ENCODE data around the gene VGF. TPM values are rescaled to one million over a fixed set of nuclear protein-coding genes. Genes with fewer than 3 reads are reported as not detected.

The VGF gene
- 0.08 TPM in 1 of 2 replicates, not detected in the other for total RNA-seq

GRCh38 chr7:101165075-101165957 is at the start of gene VGF:
Gene VGF (minus strand): TSS chr7:101165569. CDS start chr7:101164843, 726 bp downstream.

GRCh38 chr7:101200862-101201599 is 35.7 kb upstream of the VGF start, which contains the start of gene MOGAT3:
Gene MOGAT3 (minus strand): TSS chr7:101201036. CDS start chr7:101200854, 182 bp downstream.

GRCh38 chr7:101180130-101180755 is 14.9 kb upstream of the VGF start, which contains the start of gene NAT16:
Gene NAT16 (minus strand): TSS chr7:101180293. CDS start chr7:101174807, 5,486 bp downstream.

GRCh38 chr7:101153969-101154692 is 11.2 kb downstream of the VGF start, which contains the start of gene AP1S1:
Gene AP1S1 (plus strand): TSS chr7:101154476. CDS start chr7:101154515, 39 bp downstream.

GRCh38 chr7:101126651-101127459 is 38.5 kb downstream of the VGF start, which contains the start of gene SERPINE1:
Gene SERPINE1 (plus strand): TSS chr7:101127104. CDS start chr7:101128394, 1,290 bp downstream.

Other genes starting within 250 kb of the VGF start
- not detected in 2 replicates for gene MUC3A, start 216.0 kb downstream of the VGF start, total RNA-seq
- gene MUC12, start 196.0 kb downstream of the VGF start, total RNA-seq: 1.7 TPM in 1 of 2 replicates, not detected in the other
- gene MUC17, start 145.5 kb downstream of the VGF start, total RNA-seq: not detected in 2 replicates
- 6.0 and 13.6 TPM in 2 replicates for gene TRIM56, start 80.1 kb downstream of the VGF start, total RNA-seq
- 244 and 431 TPM in 2 replicates for gene SERPINE1, start 38.5 kb downstream of the VGF start, total RNA-seq
- gene AP1S1, start 11.1 kb downstream of the VGF start, total RNA-seq: 259 and 320 TPM in 2 replicates
- gene NAT16, start 14.7 kb upstream of the VGF start, total RNA-seq: not detected in 2 replicates
- not detected in 2 replicates for gene MOGAT3, start 35.5 kb upstream of the VGF start, total RNA-seq
- 60.8 and 78.1 TPM in 2 replicates for gene PLOD3, start 52.0 kb upstream of the VGF start, total RNA-seq
- gene ZNHIT1, start 52.6 kb upstream of the VGF start, total RNA-seq: 131 and 137 TPM in 2 replicates
- 1.9 and 2.8 TPM in 2 replicates for gene CLDN15, start 72.2 kb upstream of the VGF start, total RNA-seq
- 223 and 251 TPM in 2 replicates for gene FIS1, start 79.5 kb upstream of the VGF start, total RNA-seq
- gene IFT22, start 156.2 kb upstream of the VGF start, total RNA-seq: 17.3 and 20.1 TPM in 2 replicates
- gene COL26A1, start 197.3 kb upstream of the VGF start, total RNA-seq: not detected in 2 replicates